ENCODE results near the gene SCN5A.

- TF ChIP-seq, protein P1, sequence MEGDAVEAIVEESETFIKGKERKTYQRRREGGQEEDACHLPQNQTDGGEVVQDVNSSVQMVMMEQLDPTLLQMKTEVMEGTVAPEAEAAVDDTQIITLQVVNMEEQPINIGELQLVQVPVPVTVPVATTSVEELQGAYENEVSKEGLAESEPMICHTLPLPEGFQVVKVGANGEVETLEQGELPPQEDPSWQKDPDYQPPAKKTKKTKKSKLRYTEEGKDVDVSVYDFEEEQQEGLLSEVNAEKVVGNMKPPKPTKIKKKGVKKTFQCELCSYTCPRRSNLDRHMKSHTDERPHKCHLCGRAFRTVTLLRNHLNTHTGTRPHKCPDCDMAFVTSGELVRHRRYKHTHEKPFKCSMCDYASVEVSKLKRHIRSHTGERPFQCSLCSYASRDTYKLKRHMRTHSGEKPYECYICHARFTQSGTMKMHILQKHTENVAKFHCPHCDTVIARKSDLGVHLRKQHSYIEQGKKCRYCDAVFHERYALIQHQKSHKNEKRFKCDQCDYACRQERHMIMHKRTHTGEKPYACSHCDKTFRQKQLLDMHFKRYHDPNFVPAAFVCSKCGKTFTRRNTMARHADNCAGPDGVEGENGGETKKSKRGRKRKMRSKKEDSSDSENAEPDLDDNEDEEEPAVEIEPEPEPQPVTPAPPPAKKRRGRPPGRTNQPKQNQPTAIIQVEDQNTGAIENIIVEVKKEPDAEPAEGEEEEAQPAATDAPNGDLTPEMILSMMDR (IDR thresholded peaks at IDR 0.05) = no peak
- TF ChIP-seq POLR2A (IDR thresholded peaks at IDR 0.05) = no peak
Observed at GRCh38 chr3:38657369-38657768, 7.9 kb upstream of the SCN5A start.
